Fibroblast of skin of abdomen (primary cell): Measurements from ENCODE around the gene MAP2K5.
A peak's percentile ranks its signal among the peaks of the same experiment; 100 is the strongest.

Source experiments
- DNase-seq: peaks from one replicate; pipeline ENCODE4 v3.0.0-alpha.2; 2013

MAP2K5 gene

GRCh38 chr15:67765701-67766100 is 223.2 kb downstream of the MAP2K5 start:
- DNase-seq = no peak

GRCh38 chr15:67766968-67767367 is 224.5 kb downstream of the MAP2K5 start:
- no peak for DNase-seq

GRCh38 chr15:67768313-67768977 is 225.9 kb downstream of the MAP2K5 start:
- DNase-seq = no peak

- DNase-seq = no peak
Observed at GRCh38 chr15:67769497-67770357, 227.2 kb downstream of the MAP2K5 start.

GRCh38 chr15:67770358-67770628 is 227.8 kb downstream of the MAP2K5 start:
- no peak for DNase-seq

- DNase-seq = no peak
Observed at GRCh38 chr15:67771189-67771800, 228.8 kb downstream of the MAP2K5 start.

GRCh38 chr15:67774626-67775025 is 232.1 kb downstream of the MAP2K5 start:
- DNase-seq = no peak

- DNase-seq = no peak
Observed at GRCh38 chr15:67775250-67775649, 232.7 kb downstream of the MAP2K5 start.

GRCh38 chr15:67775998-67776397 is 233.5 kb downstream of the MAP2K5 start:
- DNase-seq = no peak

GRCh38 chr15:67776600-67776999 is 234.1 kb downstream of the MAP2K5 start:
- DNase-seq = peak; percentile 52

- DNase-seq = no peak
Observed at GRCh38 chr15:67777071-67777470, 234.6 kb downstream of the MAP2K5 start.

- DNase-seq = no peak
Observed at GRCh38 chr15:67777773-67778172, 235.3 kb downstream of the MAP2K5 start.

- no peak for DNase-seq
Observed at GRCh38 chr15:67778968-67779548, 236.6 kb downstream of the MAP2K5 start.

- no peak for DNase-seq
Observed at GRCh38 chr15:67779549-67780111, 237.1 kb downstream of the MAP2K5 start.

GRCh38 chr15:67781061-67781460 is 238.6 kb downstream of the MAP2K5 start:
- DNase-seq = no peak

GRCh38 chr15:67781907-67782690 is 239.6 kb downstream of the MAP2K5 start:
- DNase-seq = no peak

- DNase-seq = no peak
Observed at GRCh38 chr15:67782691-67782991, 240.1 kb downstream of the MAP2K5 start.

- no peak for DNase-seq
Observed at GRCh38 chr15:67783303-67783702, 240.8 kb downstream of the MAP2K5 start.

- no peak for DNase-seq
Observed at GRCh38 chr15:67784090-67784781, 241.7 kb downstream of the MAP2K5 start.

- no peak for DNase-seq
Observed at GRCh38 chr15:67784856-67785430, 242.4 kb downstream of the MAP2K5 start.

- DNase-seq = no peak
Observed at GRCh38 chr15:67785431-67785830, 242.9 kb downstream of the MAP2K5 start.

- no peak for DNase-seq
Observed at GRCh38 chr15:67786646-67787045, 244.1 kb downstream of the MAP2K5 start.
